Skeletal muscle cell (primary cell): Measurements from ENCODE around the gene SPC25.

Experiments used
- DNase-seq: peaks from one replicate; pipeline ENCODE4 v3.0.0-alpha.2; 2010; ENCODE audit warnings: low read depth
- H3K4me3 ChIP-seq: 2 replicates; pipeline ENCODE4 v1.5.1; 2011; ENCODE audit warnings: low read depth, mild to moderate bottlenecking, control low read depth, low read length, moderate library complexity

The SPC25 gene

DNA sequence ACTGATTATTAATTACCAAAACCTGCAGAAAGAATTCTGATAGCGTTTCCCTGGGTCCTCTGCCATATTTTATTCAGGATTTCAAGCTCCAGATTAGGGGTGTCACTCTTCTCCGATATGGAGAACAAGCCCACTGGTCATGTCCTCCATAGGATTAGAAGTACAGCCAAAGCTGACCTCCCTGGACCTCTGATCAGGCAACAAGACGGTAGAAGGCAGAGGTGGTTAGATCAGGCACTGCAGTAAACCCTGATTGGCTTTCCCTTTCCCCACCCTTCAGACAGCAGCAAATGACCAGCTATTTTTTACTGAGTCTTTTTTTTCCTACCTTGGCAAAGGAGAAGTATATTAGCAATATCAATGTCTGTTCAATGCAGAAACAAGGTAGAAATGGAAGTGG, 37.7 kb downstream of the SPC25 start:
- H3K4me3 ChIP-seq: no peak overlapping the region
- DNase-seq: no peak

DNA sequence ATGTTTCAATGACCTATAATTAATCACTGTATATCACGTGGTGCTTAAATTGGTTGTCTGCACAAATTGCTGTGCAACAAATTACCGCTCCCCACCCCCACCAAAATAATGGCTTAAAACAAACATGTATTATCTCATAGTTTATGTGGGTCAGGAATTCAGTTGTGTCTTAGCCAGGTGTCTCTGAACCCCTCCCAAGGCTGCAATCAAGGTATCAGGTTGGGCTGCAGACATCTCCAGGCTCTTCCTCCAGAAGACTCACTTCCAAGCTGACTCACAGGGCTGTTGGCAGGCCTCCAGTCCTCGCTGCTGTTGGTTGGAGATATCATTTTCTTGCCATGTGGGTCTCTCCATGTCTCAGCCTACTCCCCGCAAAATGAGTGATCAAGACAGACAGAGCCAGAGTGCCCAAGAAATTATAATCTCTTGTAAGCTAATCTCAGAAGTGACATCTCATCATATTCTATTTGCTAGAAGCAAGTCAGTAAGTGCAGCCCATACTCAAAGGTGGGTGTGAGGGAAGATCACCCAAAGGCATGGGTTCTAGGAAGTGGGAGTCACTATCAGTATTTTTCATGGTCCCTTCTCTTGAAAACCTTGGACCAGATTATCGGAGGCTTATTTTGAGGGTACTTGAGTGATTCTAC, 38.4 kb downstream of the SPC25 start:
- DNase-seq: peak; percentile 57
- H3K4me3 ChIP-seq: no peak overlapping the region

DNA sequence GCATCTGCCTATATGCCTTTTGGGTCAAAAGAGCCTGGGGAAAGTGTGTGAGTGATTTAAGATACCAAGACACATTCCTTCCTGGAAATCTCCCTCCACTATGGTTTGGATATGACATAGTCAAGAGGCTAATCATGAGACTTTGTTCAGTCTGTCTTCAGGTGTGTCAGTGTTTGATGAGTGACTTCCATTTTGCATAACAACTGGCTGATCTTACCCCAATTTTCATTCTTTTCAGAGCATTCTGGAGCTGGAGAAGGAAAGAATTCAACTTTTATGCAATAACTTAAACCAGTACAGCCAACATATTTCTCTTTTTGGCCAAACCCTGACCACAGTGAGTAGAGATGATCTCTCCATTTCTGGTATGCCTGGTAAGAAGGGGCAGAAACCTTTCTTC, 39.4 kb downstream of the SPC25 start:
- H3K4me3 ChIP-seq: no peak overlapping the region
- no peak for DNase-seq

DNA sequence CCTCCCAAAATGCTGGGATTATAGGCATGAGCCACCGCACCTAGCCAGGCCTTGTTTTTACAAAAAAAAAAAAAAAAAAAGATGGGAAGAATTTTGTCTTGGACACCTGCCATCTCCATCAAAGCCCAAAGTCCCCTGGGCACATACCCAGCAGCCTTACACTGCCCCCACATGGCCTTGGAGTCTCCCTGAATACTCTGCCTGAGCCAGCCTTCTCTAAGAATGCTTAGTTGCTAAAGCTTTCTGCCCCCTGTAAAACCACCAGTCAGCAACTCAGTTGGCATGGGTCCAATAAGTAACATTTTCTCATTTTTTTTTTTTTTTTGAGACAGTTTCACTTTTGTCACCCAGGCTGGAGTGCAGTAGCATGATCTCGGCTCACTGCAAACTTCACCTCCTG, 40.6 kb downstream of the SPC25 start:
- H3K4me3 ChIP-seq: no peak overlapping the region
- peak; percentile 13 for DNase-seq

DNA sequence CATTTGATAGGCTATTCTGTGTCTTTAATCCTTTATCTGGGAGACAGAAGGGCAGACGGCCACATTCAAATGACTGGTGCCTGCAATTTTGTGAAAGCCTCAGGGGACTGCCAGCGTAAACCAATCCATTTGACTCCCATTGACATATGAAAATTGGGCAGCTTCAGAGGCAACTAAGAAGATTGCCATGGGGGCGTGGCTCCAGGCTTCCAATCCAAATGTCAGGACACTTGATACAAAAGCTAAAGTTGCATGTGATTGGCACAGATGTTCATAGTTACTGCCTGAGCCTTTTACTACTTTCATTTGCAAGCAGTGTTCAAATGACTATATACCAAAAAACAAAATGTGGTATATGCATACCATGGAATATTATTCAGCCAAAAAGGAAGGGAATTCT, 42.0 kb downstream of the SPC25 start:
- no peak for DNase-seq
- H3K4me3 ChIP-seq: no peak overlapping the region

DNA sequence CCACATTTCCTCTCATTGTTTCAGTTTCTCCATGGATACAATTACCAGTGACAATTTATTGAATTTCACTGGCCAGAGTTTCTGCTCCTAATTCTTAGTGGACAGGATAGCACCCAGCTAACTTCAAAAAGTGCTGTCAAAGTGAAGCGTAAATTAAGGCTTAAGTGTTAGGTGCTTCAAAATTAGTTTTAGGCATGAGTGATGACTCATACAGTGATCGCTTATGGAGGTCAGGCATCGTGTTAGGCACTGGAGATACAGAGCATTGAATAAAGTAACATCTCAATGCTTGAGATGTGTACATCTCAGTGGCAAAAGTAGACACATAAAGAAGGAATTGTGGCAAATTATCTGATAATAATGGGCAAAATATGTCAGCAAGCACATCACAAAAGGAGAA, 47.0 kb downstream of the SPC25 start:
- H3K4me3 ChIP-seq: no peak overlapping the region
- DNase-seq: no peak

DNA sequence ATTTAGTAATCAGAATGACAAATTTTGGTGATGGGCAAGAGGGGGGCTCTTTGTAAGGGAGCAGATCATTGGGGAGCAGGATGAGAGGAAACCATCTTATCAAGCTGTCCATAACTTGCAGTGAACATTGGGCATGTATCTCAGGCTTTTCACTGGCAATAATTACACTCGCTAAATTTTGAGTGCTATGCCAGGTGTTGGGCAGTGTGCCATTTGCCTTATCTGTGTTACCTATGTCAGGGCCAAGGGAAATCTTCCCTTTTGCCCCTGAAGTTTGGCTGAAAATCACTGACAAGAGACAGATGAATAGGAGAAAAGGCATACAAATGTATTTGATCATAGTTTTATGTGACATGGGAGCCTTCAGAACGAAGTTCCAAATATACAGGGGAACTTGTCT, 48.8 kb downstream of the SPC25 start:
- no peak for DNase-seq
- H3K4me3 ChIP-seq: no peak overlapping the region

DNA sequence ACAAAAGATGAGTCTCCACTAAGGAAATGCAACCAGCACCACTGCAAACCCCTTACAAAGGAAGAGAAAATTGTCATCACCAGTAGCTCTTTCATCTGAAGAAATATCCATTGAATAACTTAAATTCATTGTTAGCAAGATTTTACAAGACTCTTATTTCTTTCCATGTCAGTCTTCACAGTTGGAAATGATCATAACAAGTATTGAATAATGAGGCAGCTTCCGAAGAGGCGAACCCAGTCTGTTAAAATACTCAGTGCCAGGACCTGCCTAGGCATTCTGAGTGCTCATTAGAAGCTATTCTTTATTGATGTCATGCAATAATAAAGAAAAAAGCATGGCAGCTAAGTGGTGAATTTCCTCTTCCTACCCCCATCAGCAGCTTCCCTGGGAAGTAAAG, 54.3 kb downstream of the SPC25 start:
- no peak for DNase-seq
- no peak overlapping the region for H3K4me3 ChIP-seq

DNA sequence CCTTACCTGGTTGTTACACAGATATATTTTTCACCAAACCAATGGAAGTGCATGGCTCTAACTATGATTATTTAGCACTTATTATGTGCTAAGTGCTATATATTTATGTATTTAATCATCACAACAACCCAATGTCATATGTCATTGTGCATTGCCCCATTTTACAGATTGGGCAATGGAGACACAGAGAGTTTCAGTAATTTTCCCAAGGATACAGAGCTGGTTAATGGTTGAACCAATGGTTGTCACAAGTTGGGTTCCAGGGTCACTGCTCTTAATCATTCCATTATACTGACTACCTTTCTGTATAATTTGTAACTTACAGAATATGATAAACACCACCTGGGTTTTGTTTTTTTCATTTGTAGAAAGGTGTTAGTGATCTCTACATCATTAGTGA, 58.6 kb downstream of the SPC25 start:
- no peak overlapping the region for H3K4me3 ChIP-seq
- no peak for DNase-seq

DNA sequence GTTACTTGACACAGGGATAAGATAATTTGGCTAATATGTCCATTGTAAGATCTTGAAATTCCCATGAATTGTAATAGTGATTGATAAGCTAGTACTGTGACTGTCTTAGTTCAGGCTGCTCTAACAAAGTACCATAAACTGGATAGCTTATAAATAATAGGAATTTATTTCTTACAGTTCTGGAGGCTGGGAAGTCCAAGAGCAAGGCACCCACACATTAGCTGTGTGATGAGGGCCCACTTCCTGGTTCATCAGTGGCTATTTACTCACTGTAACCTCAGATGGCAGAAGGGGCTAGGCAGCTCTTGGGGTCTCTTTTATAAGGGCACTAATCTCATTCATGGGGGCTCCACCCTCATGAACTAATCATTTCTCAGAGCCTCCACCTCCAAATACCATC, 59.3 kb downstream of the SPC25 start:
- no peak overlapping the region for H3K4me3 ChIP-seq

DNA sequence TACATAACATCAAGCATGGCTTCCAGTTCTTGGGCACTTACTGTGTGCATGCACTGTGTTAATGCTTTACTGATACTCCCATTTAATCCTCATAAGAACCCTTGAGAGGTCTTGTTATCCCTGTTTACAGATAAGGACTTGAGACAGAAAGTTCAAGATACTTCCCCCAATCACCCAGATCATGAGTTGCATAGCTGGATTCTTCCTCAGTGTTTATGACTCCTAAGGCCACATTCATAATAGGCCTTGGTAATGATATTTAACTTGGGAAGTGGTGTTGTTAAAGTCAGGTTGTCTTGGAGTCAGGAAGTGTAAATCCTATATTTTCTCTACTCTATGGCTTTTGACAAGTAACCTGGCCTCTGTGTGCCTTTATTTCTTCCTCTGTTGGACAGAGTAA, 65.1 kb downstream of the SPC25 start:
- no peak for DNase-seq
- no peak overlapping the region for H3K4me3 ChIP-seq

More for the DNA sequence above, 59.3 kb downstream of the SPC25 start:
- no peak for DNase-seq

DNA sequence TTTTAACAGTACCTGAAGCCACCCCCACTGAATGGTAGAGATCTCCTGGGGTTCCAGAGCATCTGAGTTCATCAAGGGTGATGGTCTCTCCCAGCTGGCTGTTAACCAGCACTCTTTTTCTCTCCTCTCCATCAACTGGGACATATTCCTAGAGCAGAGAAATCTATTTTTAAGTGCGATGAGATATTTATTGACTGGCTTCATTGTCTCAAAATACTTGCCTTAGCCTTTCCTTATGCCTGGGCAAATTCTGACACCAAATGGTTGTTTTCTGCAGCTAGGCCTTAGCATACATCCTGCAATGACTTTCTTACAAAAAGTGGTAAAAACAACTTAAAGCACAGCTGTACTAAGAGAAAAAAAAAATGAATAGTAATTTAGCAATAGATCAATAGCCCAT, 68.2 kb downstream of the SPC25 start:
- no peak overlapping the region for H3K4me3 ChIP-seq
- no peak for DNase-seq

DNA sequence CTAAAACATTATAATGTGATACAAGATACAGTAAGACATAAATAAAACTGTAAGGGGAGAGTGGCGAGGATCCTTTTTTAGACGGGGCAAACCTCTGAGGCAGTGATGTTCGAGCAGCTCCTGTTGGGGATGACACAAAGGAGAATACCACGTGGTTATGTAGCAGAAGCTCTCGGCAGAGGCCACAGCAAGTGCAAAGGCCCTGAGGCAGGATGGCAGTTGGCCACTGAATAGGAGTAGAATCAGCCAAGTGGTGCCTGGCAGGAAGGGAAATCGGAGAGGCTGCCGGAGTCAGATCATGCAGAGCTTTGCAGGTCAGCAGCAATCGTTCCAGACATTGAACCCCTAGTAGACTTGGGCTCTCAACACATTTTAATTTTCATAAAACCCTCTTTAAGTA, 68.7 kb downstream of the SPC25 start:
- no peak for DNase-seq
- no peak overlapping the region for H3K4me3 ChIP-seq
